GM23338 (cell line): ENCODE results near the gene STEAP1B. TPM values are rescaled to one million over a fixed set of nuclear protein-coding genes. Genes with fewer than 3 reads are reported as not detected.

Experiments
- ATAC-seq: fragments of 200-7000 bp; cut with Tn5 transposase; 3 replicates; pipeline ENCODE4 v1.9.1; 2020
- DNase-seq: peaks from one replicate; pipeline ENCODE4 v3.0.0-alpha.2; 2015; ENCODE audit warnings: low spot score
- H2AFZ ChIP-seq: fragments of 200-600 bp; sonication (generic); 2 replicates; pipeline ENCODE4 v1.8.0; 2016; ENCODE audit warnings: antibody characterized with exemption, mild to moderate bottlenecking, moderate library complexity
- H3F3A ChIP-seq: fragments of 200-600 bp; sonication (generic); replicated peaks from 2 replicates; pipeline ENCODE4 v1.8.0; 2017; ENCODE audit warnings: antibody characterized with exemption, mixed run types, low read depth
- H3K27ac ChIP-seq: fragments of 200-600 bp; sonication (generic); 2 replicates; pipeline ENCODE4 v1.6.1; 2016; ENCODE audit warnings: low read depth
- H3K27me3 ChIP-seq: fragments of 200-600 bp; sonication (generic); 2 replicates; pipeline ENCODE4 v1.8.0; 2016; ENCODE audit warnings: mild to moderate bottlenecking, mixed run types, moderate library complexity; ENCODE audit not compliant: insufficient read depth
- H3K36me3 ChIP-seq: fragments of 200-600 bp; sonication (generic); 2 replicates; pipeline ENCODE4 v1.8.0; 2016; ENCODE audit warnings: mild to moderate bottlenecking; ENCODE audit not compliant: insufficient read depth
- H3K4me1 ChIP-seq: fragments of 200-600 bp; sonication (generic); 2 replicates; pipeline ENCODE4 v1.8.0; 2016; ENCODE audit warnings: mild to moderate bottlenecking, moderate library complexity; ENCODE audit not compliant: insufficient read depth
- H3K4me2 ChIP-seq: fragments of 200-600 bp; sonication (generic); 2 replicates; pipeline ENCODE4 v1.7.1; 2017; ENCODE audit warnings: mixed run types
- H3K4me3 ChIP-seq: fragments of 200-600 bp; sonication (generic); 2 replicates; pipeline ENCODE4 v1.6.1; 2016; ENCODE audit warnings: mixed run types
- H3K79me2 ChIP-seq: fragments of 200-600 bp; sonication (generic); replicated peaks from 2 replicates; pipeline ENCODE4 v1.8.0; 2017; ENCODE audit warnings: mild to moderate bottlenecking; ENCODE audit not compliant: insufficient read depth
- H3K9me2 ChIP-seq: fragments of 200-600 bp; sonication (generic); 2 replicates; pipeline ENCODE4 v1.8.0; 2017; ENCODE audit not compliant: insufficient read depth
- H4K20me1 ChIP-seq: fragments of 200-600 bp; sonication (generic); replicated peaks from 2 replicates; pipeline ENCODE4 v1.8.0; 2017; ENCODE audit warnings: mild to moderate bottlenecking; ENCODE audit not compliant: insufficient read depth
- H3K27ac Mint-ChIP-seq: 2 replicates; pipeline ENCODE4 v1.8.0; 2020; ENCODE audit warnings: inconsistent platforms, mild to moderate bottlenecking, moderate library complexity, mixed read lengths
- H3K27me3 Mint-ChIP-seq: 3 replicates; pipeline ENCODE4 v1.8.0; 2022; ENCODE audit warnings: low read depth, mild to moderate bottlenecking, moderate library complexity, mixed read lengths, inconsistent platforms; ENCODE audit not compliant: insufficient read depth, poor library complexity
- H3K36me3 Mint-ChIP-seq: 3 replicates; pipeline ENCODE4 v1.8.0; 2021; ENCODE audit warnings: low read depth, mild to moderate bottlenecking, inconsistent platforms, moderate library complexity, mixed read lengths
- H3K4me1 Mint-ChIP-seq: 3 replicates; pipeline ENCODE4 v1.8.0; 2020; ENCODE audit warnings: mild to moderate bottlenecking, inconsistent platforms, mixed read lengths
- H3K4me3 Mint-ChIP-seq: 3 replicates; pipeline ENCODE4 v1.8.0; 2021; ENCODE audit warnings: moderate library complexity, mild to moderate bottlenecking, inconsistent platforms, mixed read lengths
- H3K9me3 Mint-ChIP-seq: 3 replicates; pipeline ENCODE4 v1.8.0; 2020; ENCODE audit warnings: moderate library complexity, mild to moderate bottlenecking, inconsistent platforms, mixed read lengths
- CREB1 ChIP-seq: fragments of 250-450 bp; sonication (Bioruptor Pico); IDR thresholded peaks from 2 replicates; pipeline ENCODE4 v1.5.0; 2020; ENCODE audit warnings: low read depth, mild to moderate bottlenecking, moderate library complexity
- EZH2 ChIP-seq: fragments of 200-600 bp; sonication (generic); IDR thresholded peaks from one replicate; pipeline ENCODE4 v1.8.0; 2017; ENCODE audit warnings: antibody characterized with exemption, mild to moderate bottlenecking, low read depth; ENCODE audit not compliant: unreplicated experiment
- EZH2phosphoT487 ChIP-seq: fragments of 200-600 bp; sonication (generic); IDR thresholded peaks from one replicate; pipeline ENCODE4 v1.8.1; 2018; ENCODE audit warnings: antibody characterized with exemption; ENCODE audit not compliant: unreplicated experiment
- JUNB ChIP-seq: IDR thresholded peaks from one replicate; pipeline ENCODE4 v1.6.1; 2016; ENCODE audit warnings: antibody characterized with exemption; ENCODE audit not compliant: unreplicated experiment
- NANOG ChIP-seq: IDR thresholded peaks from 2 replicates; pipeline ENCODE4 v1.6.1; 2016; ENCODE audit warnings: antibody characterized with exemption, borderline replicate concordance
- POLR2AphosphoS5 ChIP-seq: IDR thresholded peaks from 2 replicates; pipeline ENCODE4 v1.6.1; 2016; ENCODE audit warnings: antibody characterized with exemption, low read depth
- STAT1 ChIP-seq: IDR thresholded peaks from one replicate; pipeline ENCODE4 v1.6.1; 2016; ENCODE audit warnings: antibody characterized with exemption; ENCODE audit not compliant: unreplicated experiment
- ZNF114 ChIP-seq: fragments of 250-450 bp; sonication (Bioruptor Pico); IDR thresholded peaks from 2 replicates; pipeline ENCODE4 v1.5.0; 2020; ENCODE audit warnings: mild to moderate bottlenecking, moderate library complexity
- ZNF331 ChIP-seq: fragments of 250-450 bp; sonication (Bioruptor Pico); IDR thresholded peaks from 2 replicates; pipeline ENCODE4 v1.5.0; 2020; ENCODE audit warnings: low read depth, mild to moderate bottlenecking, moderate library complexity
- polyA plus RNA-seq: library from polyadenylated mRNA; unstranded; fragments of >200 nt; fragmentation: Nextera tagmentation; extraction: Ambion mirVana; gene quantifications from 2 replicates; pipeline ENCODE4 v1.2.1, GENCODE V29; 2016
- total RNA-seq: library from RNA; depleted of rRNA; stranded (reverse); fragments of >200 nt; shearing (Covaris generic); gene quantifications from 2 replicates; pipeline ENCODE4 v1.2.3, GENCODE V29; 2014
- TF ChIP-seq, protein P1 (sequence below): IDR thresholded peaks from one replicate; pipeline ENCODE4 v1.6.1; 2018; ENCODE audit warnings: antibody characterized with exemption; ENCODE audit not compliant: unreplicated experiment
- TF ChIP-seq, protein P2 (sequence below), 2 experiments: fragments of 200-600 bp in 1 of 2; sonication (generic) in 1 of 2; conservative IDR thresholded peaks; 2 replicates each; pipeline versions ENCODE4 v1.5.1 to v1.6.1; 2016 to 2017; ENCODE audit warnings: antibody characterized with exemption in 2 of 2, low read depth in 2 of 2, mild to moderate bottlenecking in 2 of 2, moderate library complexity in 1 of 2
- TF ChIP-seq, protein P3 (sequence below): fragments of 250-450 bp; sonication (Bioruptor Pico); IDR thresholded peaks from 2 replicates; pipeline ENCODE4 v1.5.0; 2020; ENCODE audit warnings: mild to moderate bottlenecking, moderate library complexity
- TF ChIP-seq, protein P4 (sequence below): IDR thresholded peaks from 2 replicates; pipeline ENCODE4 v1.6.1; 2016; ENCODE audit warnings: antibody characterized with exemption

STEAP1B gene
- total and polyA plus RNA-seq, 2 experiments from 2014 or later: 4.9 to 16.5 TPM

DNA sequence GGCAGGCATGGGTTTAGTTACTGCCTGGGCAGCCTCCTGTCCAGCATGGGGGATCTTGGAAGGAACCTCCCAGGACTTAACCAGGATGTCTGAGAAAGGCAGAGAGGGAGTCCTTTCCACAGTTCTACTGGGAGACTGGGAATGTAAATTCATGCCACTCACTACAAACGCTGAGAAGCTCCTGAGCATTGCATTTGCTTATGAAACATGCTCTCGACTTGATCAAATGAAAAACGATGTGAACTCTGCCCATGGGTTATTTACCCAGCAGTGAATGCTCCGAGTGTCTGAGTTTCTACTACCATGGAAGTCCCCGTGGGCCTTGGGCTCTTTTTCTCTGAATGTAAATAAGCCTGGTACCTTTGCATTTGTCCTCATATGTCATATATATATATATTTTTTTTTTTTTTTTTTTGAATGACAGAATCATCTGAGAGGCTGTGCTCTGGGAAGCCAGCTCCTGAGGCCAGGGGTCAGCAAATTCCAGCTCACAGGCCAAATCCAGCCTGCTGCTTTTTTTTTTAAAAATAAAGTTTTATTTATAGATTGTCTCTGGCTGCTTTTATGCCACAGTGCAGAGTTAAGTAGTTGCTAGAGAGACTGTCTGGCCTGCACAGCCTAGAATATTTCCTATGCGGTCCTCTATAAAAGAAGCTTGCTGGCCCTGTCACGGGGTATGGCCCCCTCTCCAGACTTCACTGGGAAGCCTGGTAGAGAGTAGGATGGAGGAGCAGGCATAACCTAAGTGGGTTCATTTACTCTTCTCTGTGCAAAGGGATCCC is 121.6 kb downstream of the STEAP1B start:
- Mint-ChIP-seq H3K36me3 (no peaks in the 10 kb centered on the region), H3K27me3 (peaks cover 2% of the 10 kb centered on the region), H3K4me3 (no peak overlapping the region), H3K9me3 (no peaks in the 10 kb centered on the region), H3K4me1 (peaks cover 13% of the 10 kb centered on the region; the same call in 2 of the 3 replicates), H3K27ac (no peak overlapping the region)
- ATAC-seq: no peak
- Histone ChIP-seq H3K36me3 (no peaks in the 10 kb centered on the region), H3K27ac (no peak overlapping the region), H3K4me2 (no peak overlapping the region), H3K9me2 (no peaks in the 10 kb centered on the region), H2AFZ (no peak overlapping the region), H3K4me3 (no peak overlapping the region), H4K20me1 (no peaks in the 10 kb centered on the region), H3K4me1 (peaks cover 6% of the 10 kb centered on the region; the same call in 1 of the 2 replicates), H3K27me3 (no peaks in the 10 kb centered on the region), H3F3A (no peaks in the 10 kb centered on the region), H3K79me2 (no peaks in the 10 kb centered on the region)
- TF ChIP-seq POLR2AphosphoS5 (no peak), ZNF114 (CRISPR knock-in tag) (no peak), CREB1 (no peak), JUNB (no peak), ZNF331 (no peak), EZH2 (no peak), NANOG (no peak), STAT1 (no peak), EZH2phosphoT487 (no peak)
- TF ChIP-seq, protein P1, sequence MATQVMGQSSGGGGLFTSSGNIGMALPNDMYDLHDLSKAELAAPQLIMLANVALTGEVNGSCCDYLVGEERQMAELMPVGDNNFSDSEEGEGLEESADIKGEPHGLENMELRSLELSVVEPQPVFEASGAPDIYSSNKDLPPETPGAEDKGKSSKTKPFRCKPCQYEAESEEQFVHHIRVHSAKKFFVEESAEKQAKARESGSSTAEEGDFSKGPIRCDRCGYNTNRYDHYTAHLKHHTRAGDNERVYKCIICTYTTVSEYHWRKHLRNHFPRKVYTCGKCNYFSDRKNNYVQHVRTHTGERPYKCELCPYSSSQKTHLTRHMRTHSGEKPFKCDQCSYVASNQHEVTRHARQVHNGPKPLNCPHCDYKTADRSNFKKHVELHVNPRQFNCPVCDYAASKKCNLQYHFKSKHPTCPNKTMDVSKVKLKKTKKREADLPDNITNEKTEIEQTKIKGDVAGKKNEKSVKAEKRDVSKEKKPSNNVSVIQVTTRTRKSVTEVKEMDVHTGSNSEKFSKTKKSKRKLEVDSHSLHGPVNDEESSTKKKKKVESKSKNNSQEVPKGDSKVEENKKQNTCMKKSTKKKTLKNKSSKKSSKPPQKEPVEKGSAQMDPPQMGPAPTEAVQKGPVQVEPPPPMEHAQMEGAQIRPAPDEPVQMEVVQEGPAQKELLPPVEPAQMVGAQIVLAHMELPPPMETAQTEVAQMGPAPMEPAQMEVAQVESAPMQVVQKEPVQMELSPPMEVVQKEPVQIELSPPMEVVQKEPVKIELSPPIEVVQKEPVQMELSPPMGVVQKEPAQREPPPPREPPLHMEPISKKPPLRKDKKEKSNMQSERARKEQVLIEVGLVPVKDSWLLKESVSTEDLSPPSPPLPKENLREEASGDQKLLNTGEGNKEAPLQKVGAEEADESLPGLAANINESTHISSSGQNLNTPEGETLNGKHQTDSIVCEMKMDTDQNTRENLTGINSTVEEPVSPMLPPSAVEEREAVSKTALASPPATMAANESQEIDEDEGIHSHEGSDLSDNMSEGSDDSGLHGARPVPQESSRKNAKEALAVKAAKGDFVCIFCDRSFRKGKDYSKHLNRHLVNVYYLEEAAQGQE: no peak
- TF ChIP-seq, protein P2, sequence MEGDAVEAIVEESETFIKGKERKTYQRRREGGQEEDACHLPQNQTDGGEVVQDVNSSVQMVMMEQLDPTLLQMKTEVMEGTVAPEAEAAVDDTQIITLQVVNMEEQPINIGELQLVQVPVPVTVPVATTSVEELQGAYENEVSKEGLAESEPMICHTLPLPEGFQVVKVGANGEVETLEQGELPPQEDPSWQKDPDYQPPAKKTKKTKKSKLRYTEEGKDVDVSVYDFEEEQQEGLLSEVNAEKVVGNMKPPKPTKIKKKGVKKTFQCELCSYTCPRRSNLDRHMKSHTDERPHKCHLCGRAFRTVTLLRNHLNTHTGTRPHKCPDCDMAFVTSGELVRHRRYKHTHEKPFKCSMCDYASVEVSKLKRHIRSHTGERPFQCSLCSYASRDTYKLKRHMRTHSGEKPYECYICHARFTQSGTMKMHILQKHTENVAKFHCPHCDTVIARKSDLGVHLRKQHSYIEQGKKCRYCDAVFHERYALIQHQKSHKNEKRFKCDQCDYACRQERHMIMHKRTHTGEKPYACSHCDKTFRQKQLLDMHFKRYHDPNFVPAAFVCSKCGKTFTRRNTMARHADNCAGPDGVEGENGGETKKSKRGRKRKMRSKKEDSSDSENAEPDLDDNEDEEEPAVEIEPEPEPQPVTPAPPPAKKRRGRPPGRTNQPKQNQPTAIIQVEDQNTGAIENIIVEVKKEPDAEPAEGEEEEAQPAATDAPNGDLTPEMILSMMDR (conservative IDR thresholded peaks at IDR 0.05; ENCODE audit: low read depth in 2 of 2): no peak
- TF ChIP-seq, protein P3, sequence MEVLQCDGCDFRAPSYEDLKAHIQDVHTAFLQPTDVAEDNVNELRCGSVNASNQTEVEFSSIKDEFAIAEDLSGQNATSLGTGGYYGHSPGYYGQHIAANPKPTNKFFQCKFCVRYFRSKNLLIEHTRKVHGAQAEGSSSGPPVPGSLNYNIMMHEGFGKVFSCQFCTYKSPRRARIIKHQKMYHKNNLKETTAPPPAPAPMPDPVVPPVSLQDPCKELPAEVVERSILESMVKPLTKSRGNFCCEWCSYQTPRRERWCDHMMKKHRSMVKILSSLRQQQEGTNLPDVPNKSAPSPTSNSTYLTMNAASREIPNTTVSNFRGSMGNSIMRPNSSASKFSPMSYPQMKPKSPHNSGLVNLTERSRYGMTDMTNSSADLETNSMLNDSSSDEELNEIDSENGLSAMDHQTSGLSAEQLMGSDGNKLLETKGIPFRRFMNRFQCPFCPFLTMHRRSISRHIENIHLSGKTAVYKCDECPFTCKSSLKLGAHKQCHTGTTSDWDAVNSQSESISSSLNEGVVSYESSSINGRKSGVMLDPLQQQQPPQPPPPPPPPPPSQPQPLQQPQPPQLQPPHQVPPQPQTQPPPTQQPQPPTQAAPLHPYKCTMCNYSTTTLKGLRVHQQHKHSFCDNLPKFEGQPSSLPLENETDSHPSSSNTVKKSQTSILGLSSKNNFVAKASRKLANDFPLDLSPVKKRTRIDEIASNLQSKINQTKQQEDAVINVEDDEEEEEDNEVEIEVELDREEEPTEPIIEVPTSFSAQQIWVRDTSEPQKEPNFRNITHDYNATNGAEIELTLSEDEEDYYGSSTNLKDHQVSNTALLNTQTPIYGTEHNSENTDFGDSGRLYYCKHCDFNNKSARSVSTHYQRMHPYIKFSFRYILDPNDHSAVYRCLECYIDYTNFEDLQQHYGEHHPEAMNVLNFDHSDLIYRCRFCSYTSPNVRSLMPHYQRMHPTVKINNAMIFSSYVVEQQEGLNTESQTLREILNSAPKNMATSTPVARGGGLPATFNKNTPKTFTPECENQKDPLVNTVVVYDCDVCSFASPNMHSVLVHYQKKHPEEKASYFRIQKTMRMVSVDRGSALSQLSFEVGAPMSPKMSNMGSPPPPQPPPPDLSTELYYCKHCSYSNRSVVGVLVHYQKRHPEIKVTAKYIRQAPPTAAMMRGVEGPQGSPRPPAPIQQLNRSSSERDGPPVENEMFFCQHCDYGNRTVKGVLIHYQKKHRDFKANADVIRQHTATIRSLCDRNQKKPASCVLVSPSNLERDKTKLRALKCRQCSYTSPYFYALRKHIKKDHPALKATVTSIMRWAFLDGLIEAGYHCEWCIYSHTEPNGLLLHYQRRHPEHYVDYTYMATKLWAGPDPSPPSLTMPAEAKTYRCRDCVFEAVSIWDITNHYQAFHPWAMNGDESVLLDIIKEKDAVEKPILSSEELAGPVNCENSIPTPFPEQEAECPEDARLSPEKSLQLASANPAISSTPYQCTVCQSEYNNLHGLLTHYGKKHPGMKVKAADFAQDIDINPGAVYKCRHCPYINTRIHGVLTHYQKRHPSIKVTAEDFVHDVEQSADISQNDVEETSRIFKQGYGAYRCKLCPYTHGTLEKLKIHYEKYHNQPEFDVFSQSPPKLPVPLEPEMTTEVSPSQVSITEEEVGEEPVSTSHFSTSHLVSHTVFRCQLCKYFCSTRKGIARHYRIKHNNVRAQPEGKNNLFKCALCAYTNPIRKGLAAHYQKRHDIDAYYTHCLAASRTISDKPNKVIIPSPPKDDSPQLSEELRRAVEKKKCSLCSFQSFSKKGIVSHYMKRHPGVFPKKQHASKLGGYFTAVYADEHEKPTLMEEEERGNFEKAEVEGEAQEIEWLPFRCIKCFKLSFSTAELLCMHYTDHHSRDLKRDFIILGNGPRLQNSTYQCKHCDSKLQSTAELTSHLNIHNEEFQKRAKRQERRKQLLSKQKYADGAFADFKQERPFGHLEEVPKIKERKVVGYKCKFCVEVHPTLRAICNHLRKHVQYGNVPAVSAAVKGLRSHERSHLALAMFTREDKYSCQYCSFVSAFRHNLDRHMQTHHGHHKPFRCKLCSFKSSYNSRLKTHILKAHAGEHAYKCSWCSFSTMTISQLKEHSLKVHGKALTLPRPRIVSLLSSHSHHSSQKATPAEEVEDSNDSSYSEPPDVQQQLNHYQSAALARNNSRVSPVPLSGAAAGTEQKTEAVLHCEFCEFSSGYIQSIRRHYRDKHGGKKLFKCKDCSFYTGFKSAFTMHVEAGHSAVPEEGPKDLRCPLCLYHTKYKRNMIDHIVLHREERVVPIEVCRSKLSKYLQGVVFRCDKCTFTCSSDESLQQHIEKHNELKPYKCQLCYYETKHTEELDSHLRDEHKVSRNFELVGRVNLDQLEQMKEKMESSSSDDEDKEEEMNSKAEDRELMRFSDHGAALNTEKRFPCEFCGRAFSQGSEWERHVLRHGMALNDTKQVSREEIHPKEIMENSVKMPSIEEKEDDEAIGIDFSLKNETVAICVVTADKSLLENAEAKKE: no peak
- TF ChIP-seq, protein P4, sequence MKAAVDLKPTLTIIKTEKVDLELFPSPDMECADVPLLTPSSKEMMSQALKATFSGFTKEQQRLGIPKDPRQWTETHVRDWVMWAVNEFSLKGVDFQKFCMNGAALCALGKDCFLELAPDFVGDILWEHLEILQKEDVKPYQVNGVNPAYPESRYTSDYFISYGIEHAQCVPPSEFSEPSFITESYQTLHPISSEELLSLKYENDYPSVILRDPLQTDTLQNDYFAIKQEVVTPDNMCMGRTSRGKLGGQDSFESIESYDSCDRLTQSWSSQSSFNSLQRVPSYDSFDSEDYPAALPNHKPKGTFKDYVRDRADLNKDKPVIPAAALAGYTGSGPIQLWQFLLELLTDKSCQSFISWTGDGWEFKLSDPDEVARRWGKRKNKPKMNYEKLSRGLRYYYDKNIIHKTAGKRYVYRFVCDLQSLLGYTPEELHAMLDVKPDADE: no peak
- DNase-seq: no peak
